Neuronal stem cell (in vitro differentiated cells): ENCODE data around the gene FAR2.
"Not testable (repeated sequence)": the region's sequence is repeated elsewhere in the genome, so short reads cannot be mapped to it uniquely, and the experiment has no call there.

Source experiments
- DNase-seq: peaks from one replicate; pipeline ENCODE4 v3.0.0-alpha.2; 2013; ENCODE audit warnings: low spot score
- H2AFZ ChIP-seq: one replicate; pipeline ENCODE4 v1.6.1; 2013; ENCODE audit warnings: mild to moderate bottlenecking, low read length, inconsistent platforms
- H2AK5ac ChIP-seq: 2 replicates; pipeline ENCODE4 v1.6.1; 2013; ENCODE audit warnings: low read depth, mild to moderate bottlenecking, inconsistent platforms, low read length, moderate library complexity, mixed read lengths
- H2BK120ac ChIP-seq: 2 replicates; pipeline ENCODE4 v1.6.1; 2013; ENCODE audit warnings: low read depth, mild to moderate bottlenecking, inconsistent platforms, low read length, moderate library complexity, mixed read lengths
- H2BK12ac ChIP-seq: one replicate; pipeline ENCODE4 v1.6.1; 2013; ENCODE audit warnings: low read length, inconsistent platforms
- H2BK15ac ChIP-seq: 2 replicates; pipeline ENCODE4 v1.6.1; 2013; ENCODE audit warnings: mild to moderate bottlenecking, low read length, inconsistent platforms, mixed read lengths
- H2BK5ac ChIP-seq: one replicate; pipeline ENCODE4 v1.6.1; 2013; ENCODE audit warnings: inconsistent platforms, mild to moderate bottlenecking, low read length, moderate library complexity
- H3K14ac ChIP-seq: one replicate; pipeline ENCODE4 v1.6.1; 2013; ENCODE audit warnings: low read length, inconsistent platforms
- H3K18ac ChIP-seq: 2 replicates; pipeline ENCODE4 v1.6.1; 2013; ENCODE audit warnings: low read length, inconsistent platforms
- H3K23ac ChIP-seq: 2 replicates; pipeline ENCODE4 v1.6.1; 2013; ENCODE audit warnings: low read depth, mild to moderate bottlenecking, mixed read lengths, low read length, inconsistent platforms; ENCODE audit not compliant: poor library complexity
- H3K27ac ChIP-seq: replicated peaks from 3 replicates; pipeline ENCODE4 v1.5.1; 2013; ENCODE audit warnings: low read length, inconsistent platforms
- H3K27me3 ChIP-seq, 3 experiments: 2 replicates each; pipeline ENCODE4 v1.6.1; 2013; ENCODE audit warnings: low read length in 3 of 3, mild to moderate bottlenecking in 2 of 3, inconsistent platforms in 1 of 3, low read depth in 1 of 3, mixed read lengths in 1 of 3, moderate library complexity in 1 of 3; ENCODE audit not compliant: control insufficient read depth in 3 of 3, insufficient read depth in 3 of 3
- H3K36me3 ChIP-seq, 2 donors: replicated peaks in 1 of 2; 2 replicates each; pipeline ENCODE4 v1.6.1; 2013; ENCODE audit warnings: low read length in 2 of 2; ENCODE audit not compliant: control insufficient read depth in 2 of 2, insufficient read depth in 2 of 2
- H3K4ac ChIP-seq: 2 replicates; pipeline ENCODE4 v1.6.1; 2013; ENCODE audit warnings: inconsistent platforms, mild to moderate bottlenecking, low read length, moderate library complexity
- H3K4me1 ChIP-seq, 2 donors: 1 replicate in 1 of 2; 2 replicates in 1 of 2; pipeline ENCODE4 v1.6.1; 2013; ENCODE audit warnings: low read length in 2 of 2, low read depth in 1 of 2; ENCODE audit not compliant: control insufficient read depth in 2 of 2, insufficient read depth in 1 of 2
- H3K4me2 ChIP-seq: one replicate; pipeline ENCODE4 v1.6.1; 2013; ENCODE audit warnings: mild to moderate bottlenecking, low read length, inconsistent platforms; ENCODE audit not compliant: insufficient read depth, poor library complexity, severe bottlenecking
- H3K4me3 ChIP-seq, 2 donors: 2 replicates each; pipeline ENCODE4 v1.5.1; 2013; ENCODE audit warnings: low read length in 2 of 2, mild to moderate bottlenecking in 2 of 2, inconsistent platforms in 1 of 2, moderate library complexity in 1 of 2
- H3K79me1 ChIP-seq: one replicate; pipeline ENCODE4 v1.6.1; 2013; ENCODE audit warnings: low read depth, mild to moderate bottlenecking, inconsistent platforms, low read length, moderate library complexity
- H3K9ac ChIP-seq: one replicate; pipeline ENCODE4 v1.6.1; 2013; ENCODE audit warnings: mild to moderate bottlenecking, low read depth, low read length, inconsistent platforms; ENCODE audit not compliant: poor library complexity
- H3K9me3 ChIP-seq, 2 donors: replicated peaks in 1 of 2; 2 replicates each; pipeline versions ENCODE3 to v1.6.1; 2013; ENCODE audit warnings: low read length in 2 of 2, mild to moderate bottlenecking in 2 of 2, inconsistent platforms in 1 of 2, low read depth in 1 of 2, mixed read lengths in 1 of 2, moderate library complexity in 1 of 2; ENCODE audit not compliant: control insufficient read depth in 2 of 2, insufficient read depth in 1 of 2
- H4K8ac ChIP-seq: one replicate; pipeline ENCODE4 v1.6.1; 2013; ENCODE audit warnings: low read depth, mild to moderate bottlenecking, inconsistent platforms, low read length, moderate library complexity
- H4K91ac ChIP-seq: one replicate; pipeline ENCODE4 v1.6.1; 2013; ENCODE audit warnings: low read length, low read depth, mild to moderate bottlenecking, inconsistent platforms; ENCODE audit not compliant: poor library complexity
- WGBS, 2 donors: extraction: QIAGEN DNeasy Blood & Tissue Kit; methylation state at CpG; one replicate each; pipeline ENCODE4 v1.1.7; 2013; ENCODE audit warnings: missing lambda C conversion rate in 2 of 2, mixed read lengths in 1 of 2; ENCODE audit not compliant: insufficient read length in 2 of 2, insufficient replicate concordance in 1 of 2; ENCODE audit errors: extremely low coverage in 2 of 2; 5-methylcytosine and 5-hydroxymethylcytosine counted together

The FAR2 gene

DNA sequence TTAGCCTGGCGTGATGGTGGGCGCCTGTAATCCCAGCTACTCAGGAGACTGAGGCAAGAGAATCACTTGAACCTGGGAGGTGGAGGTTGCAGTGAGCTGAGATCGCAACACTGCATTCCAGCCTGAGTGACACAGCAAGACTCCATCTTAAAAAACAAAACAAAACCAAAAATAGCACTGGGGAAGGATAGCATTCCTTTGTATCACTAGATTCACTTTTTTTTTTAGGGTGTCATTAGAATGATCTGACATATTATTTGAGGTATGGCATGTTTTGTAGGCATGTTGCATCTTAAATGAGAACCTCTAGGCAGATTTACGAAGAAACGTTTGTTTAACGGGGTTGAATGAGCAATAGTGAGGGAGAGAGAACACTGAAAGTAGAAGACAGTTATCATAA lies 16.8 kb upstream of the FAR2 start:
- Histone ChIP-seq H3K14ac (no peak overlapping the region), H3K36me3 (no peaks in the 10 kb centered on the region), H2BK15ac (no peak overlapping the region), H3K23ac (no peak overlapping the region), H2AK5ac (no peak overlapping the region), H3K9me3 (no peaks in the 10 kb centered on the region), H2BK120ac (no peak overlapping the region), H2AFZ (no peak overlapping the region), H4K8ac (no peak overlapping the region), H3K9ac (no peak overlapping the region), H4K91ac (no peak overlapping the region), H2BK12ac (no peak overlapping the region), H3K4me1 (no peaks in the 10 kb centered on the region), H3K4ac (no peak overlapping the region), H3K4me2 (no peak overlapping the region), H3K27ac (no peak overlapping the region), H3K27me3 (no peaks in the 10 kb centered on the region), H3K18ac (no peak overlapping the region), H2BK5ac (no peak overlapping the region), H3K79me1 (no peaks in the 10 kb centered on the region), H3K4me3 (no peak overlapping the region)
- WGBS, 2 donors, result no CpG with 5 or more reads among the region's 6 CpGs
- DNase-seq, result no peak

DNA sequence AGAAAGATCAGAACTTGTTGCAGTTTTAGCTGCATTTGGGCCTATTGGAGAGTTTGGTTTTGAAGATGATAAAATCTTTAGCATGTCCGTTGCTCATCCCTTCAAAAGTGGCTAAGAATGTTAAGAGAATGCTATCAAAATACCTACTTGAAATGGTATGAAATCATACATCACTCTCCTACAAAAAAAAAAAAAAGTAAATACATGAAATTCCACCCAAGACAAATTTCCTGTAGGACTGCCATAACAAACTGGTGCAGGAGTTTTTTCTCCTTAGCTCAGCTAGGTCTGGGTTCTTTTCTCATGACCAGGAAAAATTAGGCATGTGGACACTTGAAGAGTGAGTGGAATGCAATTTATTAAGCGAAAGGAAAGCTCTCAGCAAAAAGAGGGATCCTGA lies 15.9 kb upstream of the FAR2 start:
- no peak overlapping the region for H3K18ac ChIP-seq
- no peaks in the 10 kb centered on the region for H3K36me3 ChIP-seq
- no peak overlapping the region for H3K27ac ChIP-seq
- no peak overlapping the region for H2AK5ac ChIP-seq
- no peak overlapping the region for H2AFZ ChIP-seq
- no peak overlapping the region for H4K91ac ChIP-seq
- H3K4me3 ChIP-seq, result no peak overlapping the region
- no peaks in the 10 kb centered on the region for H3K27me3 ChIP-seq
- H2BK120ac ChIP-seq, result no peak overlapping the region
- H3K4me2 ChIP-seq, result no peak overlapping the region
- no peak overlapping the region for H2BK12ac ChIP-seq
- H3K9me3 ChIP-seq, result no peaks in the 10 kb centered on the region
- no peak overlapping the region for H3K14ac ChIP-seq
- no peak overlapping the region for H3K4ac ChIP-seq
- no peak overlapping the region for H3K23ac ChIP-seq
- no peaks in the 10 kb centered on the region for H3K4me1 ChIP-seq
- WGBS, 2 donors, result no CpG with 5 or more reads among the region's 2 CpGs
- no peak for DNase-seq
- H2BK5ac ChIP-seq, result no peak overlapping the region
- no peak overlapping the region for H3K9ac ChIP-seq
- no peak overlapping the region for H4K8ac ChIP-seq
- no peak overlapping the region for H2BK15ac ChIP-seq
- no peaks in the 10 kb centered on the region for H3K79me1 ChIP-seq

GRCh38 chr12:29133680-29134079 lies 15.4 kb upstream of the FAR2 start:
- Histone ChIP-seq H2AFZ (peak overlapping the region; percentile 62), H3K27ac (no peak overlapping the region)
- no CpG with 5 or more reads among the region's 4 CpGs for WGBS, 2 donors

DNA sequence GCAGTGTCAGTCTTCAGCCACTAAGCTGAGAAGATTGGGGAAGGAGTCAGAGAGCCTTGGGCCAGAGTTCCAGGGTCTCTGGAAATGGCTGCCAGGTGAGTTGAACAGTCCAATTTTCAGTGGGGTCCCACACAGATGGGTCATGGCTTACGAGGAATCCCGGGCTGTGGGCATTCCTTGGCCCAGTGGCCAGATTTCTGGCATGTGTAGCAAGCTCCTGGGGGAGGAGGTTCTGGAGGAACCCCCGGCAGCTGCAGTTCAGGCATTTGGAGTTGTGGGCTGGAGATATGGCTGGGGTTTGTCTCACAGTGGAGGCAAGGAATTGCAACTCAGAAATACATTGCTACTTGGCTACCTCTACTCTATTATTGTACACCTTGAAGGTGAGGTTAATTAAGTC lies 10.8 kb upstream of the FAR2 start:
- H3K27me3 ChIP-seq, H2AFZ ChIP-seq, H3K9ac ChIP-seq, H4K8ac ChIP-seq, H4K91ac ChIP-seq, H3K9me3 ChIP-seq, H3K14ac ChIP-seq, H2BK120ac ChIP-seq, H3K4ac ChIP-seq, H2AK5ac ChIP-seq, H3K23ac ChIP-seq, H2BK12ac ChIP-seq, DNase-seq, H3K79me1 ChIP-seq, H3K4me3 ChIP-seq, H3K36me3 ChIP-seq, H3K18ac ChIP-seq, H3K4me1 ChIP-seq, H3K27ac ChIP-seq, H3K4me2 ChIP-seq, H2BK5ac ChIP-seq, H2BK15ac ChIP-seq: not testable (repeated sequence)
- no CpG with 5 or more reads among the region's 3 CpGs for WGBS, 2 donors

More at GRCh38 chr12:29133680-29134079, 15.4 kb upstream of the FAR2 start:
- DNase-seq, result no peak
- H3K4me2 ChIP-seq, result no peak overlapping the region
- no peak overlapping the region for H2BK12ac ChIP-seq
- H3K36me3 ChIP-seq, result no peaks in the 10 kb centered on the region
- no peak overlapping the region for H3K23ac ChIP-seq
- H4K91ac ChIP-seq, result no peak overlapping the region
- H3K18ac ChIP-seq, result no peak overlapping the region
- no peak overlapping the region for H2BK15ac ChIP-seq
- H3K9me3 ChIP-seq, result no peaks in the 10 kb centered on the region
- no peak overlapping the region for H3K4me3 ChIP-seq
- no peaks in the 10 kb centered on the region for H3K4me1 ChIP-seq
- H3K4ac ChIP-seq, result no peak overlapping the region
- H4K8ac ChIP-seq, result no peak overlapping the region
- no peak overlapping the region for H2AK5ac ChIP-seq
- no peak overlapping the region for H3K9ac ChIP-seq
- H3K79me1 ChIP-seq, result no peaks in the 10 kb centered on the region
- no peak overlapping the region for H2BK5ac ChIP-seq
- H2BK120ac ChIP-seq, result no peak overlapping the region
- H3K27me3 ChIP-seq, result no peaks in the 10 kb centered on the region
- H3K14ac ChIP-seq, result no peak overlapping the region
